Suppressor macrophage (primary cell): Measurements from ENCODE around the gene EPB41L4B.
"Not testable (repeated sequence)": the region's sequence is repeated elsewhere in the genome, so short reads cannot be mapped to it uniquely, and the experiment has no call there.

Experiments
- DNase-seq, 4 experiments: peaks; one replicate each; pipeline ENCODE4 v3.0.0-alpha.2; 2020 to 2022

Gene EPB41L4B

GRCh38 chr9:109295221-109296130 lies 25.4 kb downstream of the EPB41L4B start:
- DNase-seq: no peak

- no peak for DNase-seq
Observed at GRCh38 chr9:109290385-109290784, 30.5 kb downstream of the EPB41L4B start.

GRCh38 chr9:109289931-109290330 lies 30.9 kb downstream of the EPB41L4B start:
- no peak for DNase-seq

DNA sequence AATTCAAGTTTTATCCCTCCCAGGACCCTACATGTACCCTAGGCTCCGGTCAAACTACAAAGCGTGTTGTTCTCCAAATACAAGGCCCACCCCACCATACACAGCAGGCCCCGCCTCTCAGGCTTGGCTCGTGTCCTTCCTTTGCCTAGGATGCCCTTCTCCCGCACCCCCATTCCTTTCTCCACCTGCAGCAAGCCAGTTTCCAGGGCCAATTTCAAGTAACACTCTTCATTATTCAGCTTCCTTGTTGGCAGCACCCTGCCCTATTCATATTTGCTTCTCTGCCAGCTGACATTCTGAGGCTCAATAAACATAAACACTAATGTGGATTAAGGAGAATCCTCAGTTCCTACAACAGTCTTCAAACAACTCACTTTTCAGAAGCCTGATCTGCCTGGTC lies 31.7 kb downstream of the EPB41L4B start:
- no peak for DNase-seq

- no peak for DNase-seq
Observed at GRCh38 chr9:109286981-109287380, 33.9 kb downstream of the EPB41L4B start.

DNA sequence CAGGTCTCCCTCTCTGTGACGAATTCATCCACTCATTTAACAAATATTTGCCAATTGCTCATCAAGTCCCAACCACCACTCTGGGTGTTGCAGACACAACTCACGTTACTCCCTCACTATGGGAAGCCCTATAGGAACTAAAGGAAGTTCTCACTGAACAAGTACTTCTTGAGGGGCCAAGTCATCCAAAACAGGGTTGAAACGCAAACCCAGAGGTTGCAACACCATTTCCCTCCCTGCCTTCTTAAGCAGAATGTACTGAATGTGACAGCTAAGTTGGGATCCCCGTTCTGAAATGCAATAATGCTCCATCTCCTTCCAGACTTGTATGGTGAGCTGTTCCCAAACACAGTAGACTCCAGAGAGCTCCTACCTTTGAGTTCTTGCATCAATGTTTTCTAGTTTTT lies 34.3 kb downstream of the EPB41L4B start:
- DNase-seq: no peak

DNA sequence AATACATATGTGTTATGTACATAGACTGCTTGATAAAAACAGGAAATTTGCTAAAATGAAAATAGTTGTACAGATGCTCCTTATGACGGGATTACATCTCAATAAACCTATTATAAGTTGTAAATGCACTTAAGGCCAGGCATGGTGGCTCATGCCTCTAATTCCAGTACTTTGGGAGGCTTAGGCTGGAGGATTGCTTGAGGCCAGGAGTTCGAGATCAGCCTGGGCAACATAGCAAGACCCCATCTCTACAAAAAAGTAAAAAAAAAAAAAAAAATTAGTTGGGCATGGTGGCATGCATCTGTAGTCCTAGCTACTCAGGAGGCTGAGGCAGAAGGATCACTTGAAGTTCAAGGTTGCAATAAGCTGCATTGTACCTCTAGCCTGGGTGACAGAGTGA lies 37.2 kb downstream of the EPB41L4B start:
- not testable (repeated sequence) for DNase-seq

DNA sequence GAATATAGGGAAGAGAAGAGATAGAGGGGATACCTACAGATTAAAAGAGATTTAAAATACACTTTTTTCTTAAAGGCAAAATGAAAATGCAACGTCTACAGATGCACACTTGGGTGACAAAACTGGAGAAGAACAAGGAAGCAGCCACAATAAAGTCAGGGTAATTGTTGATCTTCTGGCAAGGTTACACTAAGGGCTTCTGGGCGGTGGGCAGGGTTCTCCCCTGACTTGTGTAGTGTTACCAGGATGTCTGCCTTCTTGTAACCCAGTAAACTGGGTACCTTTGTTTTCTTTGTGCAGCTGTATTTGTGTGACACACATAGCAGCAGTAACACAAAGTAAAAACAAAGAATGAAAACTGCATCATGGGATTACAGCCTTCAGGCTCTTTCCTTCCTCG lies 37.8 kb downstream of the EPB41L4B start:
- no peak for DNase-seq

DNA sequence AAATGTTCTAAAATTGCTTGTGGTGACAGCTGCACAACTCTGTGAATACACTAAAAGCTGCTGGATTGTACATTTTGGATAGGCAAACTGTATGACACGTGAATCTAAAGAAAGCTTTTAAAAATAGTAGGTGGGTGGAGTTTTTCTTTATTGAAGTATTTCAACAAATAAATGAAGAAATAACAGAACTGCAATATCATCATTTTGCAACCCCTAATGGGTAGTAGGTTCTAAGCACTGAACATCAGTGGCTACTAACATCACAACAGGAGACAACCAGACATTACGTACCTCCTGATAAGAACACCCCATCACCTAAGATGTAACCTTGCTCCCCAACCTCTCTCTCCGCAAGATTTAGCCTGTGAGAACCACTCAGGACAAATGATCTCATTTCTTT lies 38.6 kb downstream of the EPB41L4B start:
- DNase-seq: no peak

DNA sequence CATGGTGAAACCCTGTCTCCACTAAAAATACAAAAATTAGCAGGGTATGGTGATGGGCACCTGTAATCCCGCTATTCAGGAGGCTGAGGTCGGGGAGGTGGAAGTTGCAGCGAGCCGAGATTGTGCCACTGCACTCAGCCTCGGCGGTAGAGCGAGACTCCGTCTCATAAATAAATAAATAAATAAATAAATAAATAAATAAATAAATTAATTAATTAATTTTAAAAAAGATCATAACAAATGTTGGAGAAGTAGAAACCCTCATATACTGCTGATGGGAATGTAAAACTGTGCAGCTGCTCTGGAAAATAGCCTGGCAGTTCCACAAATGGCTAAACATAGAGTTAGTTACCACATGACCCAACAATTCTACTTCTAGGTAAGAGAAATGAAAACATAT lies 39.3 kb downstream of the EPB41L4B start:
- DNase-seq: no peak

- no peak for DNase-seq
Observed at GRCh38 chr9:109278848-109279247, 42.0 kb downstream of the EPB41L4B start.

- DNase-seq: no peak
Observed at GRCh38 chr9:109278216-109278615, 42.6 kb downstream of the EPB41L4B start.

- DNase-seq: no peak
Observed at GRCh38 chr9:109277451-109277850, 43.4 kb downstream of the EPB41L4B start.

DNA sequence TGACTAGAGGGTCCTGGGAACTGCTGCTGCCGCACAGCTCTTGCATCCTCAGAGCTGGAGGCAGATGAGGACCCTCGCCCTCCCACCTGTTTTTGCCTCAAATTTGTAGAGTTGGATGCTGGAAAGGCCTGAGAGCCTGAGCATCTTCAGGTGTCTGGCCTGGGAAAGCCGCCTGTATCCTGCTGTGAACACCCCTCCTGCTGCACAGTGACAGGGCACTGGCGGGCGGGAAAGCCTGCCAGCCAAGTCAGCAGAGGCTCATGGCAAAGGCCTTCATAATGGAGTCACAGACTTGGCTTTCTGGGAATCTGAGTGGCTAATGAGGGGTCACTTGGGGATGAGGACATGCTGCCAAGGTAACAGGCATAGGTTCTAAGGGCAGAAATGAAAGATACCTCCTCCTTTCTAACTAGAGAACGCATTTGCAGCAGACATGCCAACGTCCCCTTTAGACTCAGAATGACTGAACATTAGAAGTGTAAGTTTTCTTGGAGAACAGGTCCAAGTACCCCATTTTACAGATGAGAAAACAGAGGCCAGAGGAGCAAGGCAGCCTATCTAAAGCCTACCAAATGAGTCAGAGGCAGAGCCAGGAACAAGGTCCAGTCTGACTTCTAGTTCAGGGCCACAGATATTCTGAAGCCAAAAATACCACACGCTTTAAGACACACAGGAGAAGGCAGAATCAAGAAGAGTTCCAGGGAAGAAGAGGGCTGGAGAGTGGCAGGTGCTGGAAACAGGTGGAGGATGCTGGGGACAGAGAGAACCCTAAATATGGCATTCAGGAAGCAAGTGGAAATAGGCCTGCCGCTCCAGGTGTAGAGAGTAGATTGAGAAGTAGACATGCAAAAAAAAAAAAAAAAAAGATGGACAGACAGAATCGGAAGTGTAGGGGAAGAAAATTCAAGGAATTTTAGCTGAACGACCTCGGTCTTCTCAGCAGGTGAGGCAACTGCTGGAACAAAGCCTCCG lies 44.1 kb downstream of the EPB41L4B start:
- no peak for DNase-seq

DNA sequence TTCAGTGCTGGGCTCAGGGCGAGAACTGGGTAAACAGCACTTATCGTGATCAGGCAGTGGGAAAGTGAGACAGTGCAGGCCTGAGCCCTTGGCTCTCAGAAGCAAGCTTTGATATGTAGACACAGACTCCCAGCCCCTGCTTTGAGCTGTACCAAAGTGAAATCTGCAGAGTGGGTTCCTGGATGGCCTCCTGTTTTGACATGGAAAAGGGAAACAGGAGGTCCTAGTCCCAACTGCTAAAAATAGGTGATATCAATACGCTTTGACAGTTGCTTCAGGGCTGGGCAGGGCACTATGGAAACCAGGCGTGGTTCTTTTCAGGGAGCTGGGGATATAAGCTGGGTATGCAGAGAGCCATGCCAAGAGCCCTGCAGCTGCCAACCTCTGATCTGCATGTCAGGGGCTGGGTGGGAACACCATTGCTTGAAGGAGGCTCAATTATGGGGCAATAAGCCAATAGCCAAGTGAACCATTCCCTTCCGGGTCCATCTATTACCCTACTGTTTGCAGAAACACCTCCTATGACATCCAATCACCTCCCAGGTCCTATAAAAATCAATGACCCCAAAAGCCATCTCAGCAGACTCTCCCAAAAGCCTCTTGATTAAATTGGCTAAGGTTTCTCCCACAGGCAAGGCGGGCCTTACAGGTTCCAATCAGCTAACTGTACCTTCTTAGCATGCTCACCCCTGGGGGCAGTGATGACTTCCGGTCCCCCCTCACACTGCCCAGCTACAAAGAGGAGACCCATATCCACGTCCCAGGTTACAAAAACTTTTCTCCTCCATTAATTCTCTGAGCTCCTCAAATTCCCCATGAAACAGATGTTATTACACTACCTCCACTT lies 45.8 kb downstream of the EPB41L4B start:
- DNase-seq: no peak

DNA sequence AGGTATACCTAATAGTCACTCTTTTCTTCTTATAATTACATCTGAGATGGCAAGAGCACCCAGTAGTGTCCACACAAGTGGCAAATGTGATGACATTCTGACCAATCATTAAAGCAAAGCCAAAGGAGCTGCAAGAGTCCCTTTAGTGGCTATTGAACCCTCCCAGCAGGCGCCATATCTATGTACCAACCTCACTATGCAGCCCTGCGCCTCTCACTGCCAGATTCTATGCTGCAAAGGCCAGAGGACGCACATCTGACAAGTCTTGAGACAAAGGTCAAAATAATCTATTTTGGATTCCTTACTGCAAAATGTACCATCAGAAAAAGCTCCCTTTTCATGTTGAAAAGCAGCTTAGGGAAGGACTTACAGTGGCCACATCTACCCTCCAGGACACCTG lies 47.0 kb downstream of the EPB41L4B start:
- no peak for DNase-seq

- no peak for DNase-seq
Observed at GRCh38 chr9:109272745-109273144, 48.1 kb downstream of the EPB41L4B start.

GRCh38 chr9:109272045-109272444 lies 48.8 kb downstream of the EPB41L4B start:
- no peak for DNase-seq

DNA sequence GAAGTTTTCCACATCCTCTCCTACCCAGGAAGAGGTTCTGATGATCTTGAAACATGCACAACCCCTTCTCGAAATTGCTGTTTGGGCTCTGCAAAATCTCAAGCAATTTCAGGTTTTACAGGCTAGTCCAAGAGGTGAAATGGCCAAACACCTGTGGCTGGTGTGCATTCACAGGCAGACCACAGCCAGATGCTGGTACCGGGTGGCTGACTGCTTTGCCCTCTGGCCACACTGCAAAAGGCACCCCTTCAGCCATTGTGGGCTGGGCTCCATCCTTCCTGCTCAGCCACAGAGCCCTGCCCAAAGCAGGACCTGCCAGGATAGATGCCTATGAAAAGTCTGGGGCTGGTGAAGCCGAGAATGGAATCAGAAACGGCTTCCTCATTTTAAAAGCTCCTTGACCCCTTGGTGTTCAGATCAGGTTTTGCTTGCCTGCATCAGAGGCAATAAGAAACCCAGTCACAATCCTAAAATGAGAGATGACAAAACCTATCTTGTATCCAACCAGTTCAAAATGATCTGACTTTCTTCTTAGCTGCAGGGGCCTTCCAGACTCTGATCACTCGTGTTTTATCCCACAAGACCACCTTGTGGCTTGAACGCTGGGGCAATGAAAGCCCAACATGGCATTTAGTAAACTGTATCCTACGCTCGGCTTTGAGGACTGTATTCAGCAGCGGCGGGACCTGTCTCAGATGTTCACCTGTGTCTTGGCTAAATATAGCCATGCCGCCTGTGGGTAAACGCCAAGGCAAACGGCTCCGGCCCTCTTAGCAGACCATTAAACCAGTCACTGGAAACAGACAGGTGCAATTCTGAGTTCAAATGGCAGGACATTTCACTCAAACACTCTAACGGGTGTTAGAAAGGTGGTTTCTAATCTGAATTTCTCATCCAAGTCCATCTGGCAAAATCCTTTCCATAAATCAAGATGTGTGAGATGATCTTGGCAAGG lies 49.6 kb downstream of the EPB41L4B start:
- no peak for DNase-seq

GRCh38 chr9:109270441-109270840 lies 50.4 kb downstream of the EPB41L4B start:
- DNase-seq: no peak

- DNase-seq: no peak
Observed at GRCh38 chr9:109269839-109270238, 51.0 kb downstream of the EPB41L4B start.
